Measurements from ENCODE around the gene CIAPIN1.

DNA sequence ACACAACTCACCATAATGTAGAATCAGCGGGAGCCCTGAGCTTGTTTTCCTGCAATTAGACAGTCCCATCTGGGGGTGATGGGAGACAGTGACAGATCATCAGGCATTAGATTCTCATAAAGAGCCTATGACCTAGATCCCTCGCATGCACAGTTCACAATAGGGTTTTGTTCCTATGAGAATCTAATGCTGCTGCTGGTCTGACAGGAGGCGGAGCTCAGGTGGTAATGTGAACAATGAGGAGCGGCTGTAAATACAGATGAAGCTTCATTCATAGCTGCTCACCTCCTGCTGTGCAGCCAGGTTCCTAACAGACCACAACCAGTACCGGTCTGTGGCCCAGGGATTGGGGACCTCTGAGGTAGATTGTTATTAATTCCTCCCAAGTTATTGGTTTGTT is 42.0 kb upstream of the CIAPIN1 start:
- TF ChIP-seq CTCF (IDR thresholded peaks at IDR 0.05 in 2 of 3, conservative IDR thresholded peaks at IDR 0.05 in 1 of 3; ENCODE audit: borderline replicate concordance in 1 of 3, insufficient read depth in 1 of 3, low read depth in 2 of 3, low read length in 2 of 3) (no peak), JUND (IDR thresholded peaks at IDR 0.05) (no peak), EZH2phosphoT487 (IDR thresholded peaks at IDR 0.05; ENCODE audit: borderline replicate concordance) (no peak), EGR1 (IDR thresholded peaks at IDR 0.05; ENCODE audit: low read depth) (no peak), FOSL1 (IDR thresholded peaks at IDR 0.05; ENCODE audit: low read depth) (no peak), RAD21 (IDR thresholded peaks at IDR 0.05; ENCODE audit: low read depth) (no peak), EZH2 (IDR thresholded peaks at IDR 0.05) (no peak), YY1 (IDR thresholded peaks at IDR 0.05; ENCODE audit: extremely low read depth, insufficient replicate concordance, low read depth, low read length) (no peak), POLR2A (IDR thresholded peaks at IDR 0.05; ENCODE audit: borderline replicate concordance, extremely low read depth, insufficient read depth, insufficient read length) (no peak)
